HepG2 (cell line): ENCODE data around the gene SHBG. TPM values are rescaled to one million over a fixed set of nuclear protein-coding genes. Genes with fewer than 3 reads are reported as not detected.

ENCODE experiments used
- ATAC-seq: fragments of 200-7000 bp; cut with Tn5 transposase; 3 replicates; pipeline ENCODE4 v1.9.1; 2020; ENCODE audit warnings: mild to moderate bottlenecking, moderate library complexity
- BruUV-seq: library from RNA; stranded (reverse); fragments of 400-500 nt; replicated peaks from 2 replicates; lab custom pipeline; 2021; lab: Mats Ljungman, UMichigan
- CTCF ChIA-PET: fragments of 300-600 bp; formaldehyde crosslinking; extraction: SDS; loops from one replicate; lab custom pipeline; 2021; ENCODE audit warnings: low total read pairs, inconsistent platforms, low intra/inter-chr PET ratio; lab: Yijun Ruan, JAX
- POLR2A ChIA-PET: fragments of 350-600 bp; sonication (Branson Sonifier 250); formaldehyde crosslinking; loops from one replicate; lab custom pipeline; 2020; ENCODE audit warnings: antibody characterized with exemption, inconsistent platforms; lab: Yijun Ruan, JAX
- DNase-seq: peaks from one replicate; pipeline ENCODE4 v3.0.0-alpha.2; 2015; ENCODE audit warnings: low spot score
- FAIRE-seq: peaks from 3 replicates; lab custom pipeline; 2011; peaks lifted over from hg19 to GRCh38; lab: Jason Lieb, UNC
- H2AFZ ChIP-seq: one replicate; pipeline ENCODE4 v1.6.1; 2011; ENCODE audit warnings: low read length, inconsistent platforms
- H3K27ac ChIP-seq: fragments of 300-600 bp; 3 replicates; pipeline ENCODE4 v1.8.0; 2011; ENCODE audit warnings: mixed run types, mild to moderate bottlenecking, mixed read lengths, low read length, inconsistent platforms; ENCODE audit not compliant: insufficient read depth; ENCODE audit errors: extremely low read length
- H3K27me3 ChIP-seq, 2 experiments: fragments of 200-600 bp in 1 of 2; 2 replicates in 1 of 2; 3 replicates in 1 of 2; pipeline versions ENCODE4 v1.6.0 to v1.8.0; 2011; ENCODE audit warnings: low read length in 2 of 2, mild to moderate bottlenecking in 2 of 2, moderate library complexity in 2 of 2, inconsistent platforms in 1 of 2; ENCODE audit not compliant: insufficient read depth in 2 of 2, control insufficient read depth in 1 of 2
- H3K36me3 ChIP-seq, 2 experiments: fragments of 200-600 bp in 1 of 2; replicated peaks in 1 of 2; 2 replicates in 1 of 2; 3 replicates in 1 of 2; pipeline versions ENCODE4 v1.5.1 to v1.8.0; 2011; ENCODE audit warnings: low read length in 2 of 2, inconsistent platforms in 1 of 2; ENCODE audit not compliant: insufficient read depth in 2 of 2, control insufficient read depth in 1 of 2
- H3K4me1 ChIP-seq: 2 replicates; pipeline ENCODE4 v1.5.1; 2012; ENCODE audit warnings: low read length, inconsistent platforms; ENCODE audit not compliant: insufficient read depth
- H3K4me2 ChIP-seq: 2 replicates; pipeline ENCODE4 v1.6.0; 2011; ENCODE audit warnings: low read depth, low read length, inconsistent platforms
- H3K4me3 ChIP-seq, 3 experiments: fragments of 200-600 bp in 1 of 3; sonication (generic), shearing (Covaris generic) in 1 of 3; replicated peaks in 1 of 3; 2 replicates each; pipeline ENCODE4 v1.5.1; 2011 to 2016; ENCODE audit warnings: low read length in 3 of 3, inconsistent platforms in 2 of 3, low read depth in 2 of 3, mild to moderate bottlenecking in 2 of 3, control low read depth in 1 of 3, mixed read lengths in 1 of 3; ENCODE audit not compliant: insufficient read depth in 1 of 3
- H3K79me2 ChIP-seq: one replicate; pipeline ENCODE4 v1.6.1; 2011; ENCODE audit warnings: low read length, inconsistent platforms; ENCODE audit not compliant: insufficient read depth
- H3K9ac ChIP-seq: 2 replicates; pipeline ENCODE4 v1.6.0; 2011; ENCODE audit warnings: mild to moderate bottlenecking, low read depth, low read length, inconsistent platforms; ENCODE audit not compliant: insufficient read depth
- H3K9me3 ChIP-seq: 2 replicates; pipeline ENCODE4 v1.5.1; 2012; ENCODE audit warnings: mild to moderate bottlenecking, low read length
- H4K20me1 ChIP-seq: 2 replicates; pipeline ENCODE4 v1.6.0; 2011; ENCODE audit warnings: inconsistent platforms, mild to moderate bottlenecking, low read length, moderate library complexity; ENCODE audit not compliant: insufficient read depth
- CENPX ChIP-seq: sonication (generic); formaldehyde crosslinking; IDR thresholded peaks from 2 replicates; pipeline ENCODE4 v1.9.0; 2021; ENCODE audit warnings: mild to moderate bottlenecking, missing genetic modification reagents, moderate library complexity
- E2F2 ChIP-seq: sonication (generic); formaldehyde crosslinking; IDR thresholded peaks from 2 replicates; pipeline ENCODE4 v1.4.0; 2020; ENCODE audit warnings: missing genetic modification reagents, borderline replicate concordance
- ETS1 ChIP-seq: sonication (generic); formaldehyde crosslinking; IDR thresholded peaks from 2 replicates; pipeline ENCODE4 v1.4.0; 2020; ENCODE audit warnings: missing genetic modification reagents
- HIVEP1 ChIP-seq: sonication (generic); formaldehyde crosslinking; IDR thresholded peaks from 2 replicates; pipeline ENCODE4 v1.4.0; 2020; ENCODE audit warnings: mild to moderate bottlenecking, missing genetic modification reagents
- HNRNPH1 ChIP-seq: fragments of 200-400 bp; formaldehyde crosslinking; optimal IDR thresholded peaks from 2 replicates; pipeline ENCODE3; 2017; ENCODE audit warnings: mild to moderate bottlenecking, low read depth, low read length
- LCORL ChIP-seq, 2 experiments: fragments of 450-650 bp in 1 of 2; sonication (generic) in 1 of 2; formaldehyde crosslinking in 1 of 2; IDR thresholded peaks; 2 replicates each; pipeline versions ENCODE4 v1.5.0 to v1.6.1; 2017 to 2020; ENCODE audit warnings: antibody characterized with exemption in 1 of 2, missing genetic modification reagents in 1 of 2
- MED1 ChIP-seq: sonication (generic); formaldehyde crosslinking; IDR thresholded peaks from 2 replicates; pipeline ENCODE4 v1.4.0; 2020; ENCODE audit warnings: missing genetic modification reagents
- NR2F6 ChIP-seq, 2 experiments: IDR thresholded peaks; 2 replicates each; pipeline ENCODE4 v1.6.1; 2016; ENCODE audit warnings: antibody characterized with exemption in 1 of 2, mild to moderate bottlenecking in 1 of 2
- SAP130 ChIP-seq: IDR thresholded peaks from 2 replicates; pipeline ENCODE4 v1.6.1; 2016; ENCODE audit warnings: low read depth
- SOX6 ChIP-seq, 2 experiments: fragments of 450-650 bp in 1 of 2; sonication (generic) in 1 of 2; formaldehyde crosslinking in 1 of 2; IDR thresholded peaks; 2 replicates each; pipeline versions ENCODE4 v1.4.0 to v1.6.1; 2017 to 2020; ENCODE audit warnings: antibody characterized with exemption in 1 of 2, mild to moderate bottlenecking in 1 of 2, missing genetic modification reagents in 1 of 2
- SRY ChIP-seq: sonication (generic); formaldehyde crosslinking; IDR thresholded peaks from 2 replicates; pipeline ENCODE4 v1.8.0; 2022; ENCODE audit warnings: mild to moderate bottlenecking, missing genetic modification reagents
- SSRP1 ChIP-seq: IDR thresholded peaks from 2 replicates; pipeline ENCODE4 v1.6.1; 2016; ENCODE audit warnings: control low read depth
- THAP9 ChIP-seq: sonication (generic); formaldehyde crosslinking; IDR thresholded peaks from 2 replicates; pipeline ENCODE4; 2020; ENCODE audit warnings: missing genetic modification reagents, mild to moderate bottlenecking, borderline replicate concordance
- ZNF121 ChIP-seq: sonication (generic); formaldehyde crosslinking; IDR thresholded peaks from 2 replicates; pipeline ENCODE4 v1.5.0; 2020; ENCODE audit warnings: mild to moderate bottlenecking, missing genetic modification reagents
- ZNF605 ChIP-seq: sonication (generic); formaldehyde crosslinking; IDR thresholded peaks from 2 replicates; pipeline ENCODE4 v1.8.0; 2022; ENCODE audit warnings: mild to moderate bottlenecking, missing genetic modification reagents
- WGBS: methylation state at CpG from one replicate; pipeline ENCODE4 v1.1.6; 2017; ENCODE audit warnings: low lambda C conversion rate; 5-methylcytosine and 5-hydroxymethylcytosine counted together
- in situ Hi-C: cut with HindIII; loops from 2 replicates; pipeline ENCODE4 v1.10.0; 2017; ENCODE audit warnings: low pct_unique_long_range_greater_than_20kb; ENCODE audit not compliant: extremely low pct_ligation_motif_present
- intact Hi-C: fragments of 100-400 bp; cut with micrococcal nuclease; formaldehyde crosslinking; loops from one replicate; pipeline ENCODE4 v1.10.0; 2022; ENCODE audit not compliant: unreplicated experiment
- polyA plus RNA-seq, 8 experiments: library from polyadenylated mRNA; depleted of rRNA in 3 of 8; stranded (reverse) in 7 of 8; unstranded in 1 of 8; fragments of >200 nt; fragmentation: Illumina TruSeq in 4 of 8; extraction: Trizol in 4 of 8; gene quantifications; 2 replicates each; pipeline versions ENCODE4 v1.2.1 to v1.2.3, GENCODE V29; 2011 to 2016; ENCODE audit warnings: low read depth in 4 of 8, missing spikeins in 1 of 8, mixed read lengths in 1 of 8; ENCODE audit not compliant: insufficient read depth in 1 of 8
- total RNA-seq, 5 experiments: library from RNA; depleted of rRNA; stranded (reverse); fragments of >200 nt; fragmentation: Illumina TruSeq; extraction: Trizol; gene quantifications; 2 replicates each; pipeline ENCODE4 v1.2.3, GENCODE V29; 2016; ENCODE audit warnings: low read depth in 1 of 5

SHBG gene
- total and polyA plus RNA-seq, 2 of the 13 experiments (the other 11 are each of a cell fraction or from before 2014, with no cell fraction given), result 4.0 to 6.1 TPM

GRCh38 chr17:7631398-7632380 is 1.8 kb downstream of the SHBG start:
- no peaks in the 10 kb centered on the region for H3K36me3 ChIP-seq
- H3K9me3 ChIP-seq, result no peaks in the 10 kb centered on the region
- H2AFZ ChIP-seq, result peak overlapping the region; percentile 81
- in situ Hi-C loops (loop anchor here (5.0 kb wide), 2 partner anchors 56 to 86 kb away; partner anchors contain the start of genes DNAH2, TP53 and WRAP53), intact Hi-C loops (loop anchor here (5.0 kb wide), 2 partner anchors 41 to 56 kb away; partner anchors contain the start of genes TP53 and WRAP53)
- H3K9ac ChIP-seq, result peak overlapping the region; percentile 60; the same call in 1 of the 2 replicates
- DNase-seq, result peak; percentile 63
- peaks cover 56% of the 10 kb centered on the region for H3K4me1 ChIP-seq
- peak overlapping the region; percentile 38 to 64 (median 39) for H3K4me3 ChIP-seq
- peak overlapping the region; percentile 46 for H3K27ac ChIP-seq
- ChIA-PET POLR2A (interaction anchor here (0.8 to 4.4 kb wide), 7 partner anchors 16 to 58 kb away, joined by 3 to 56 read pairs (median 9); partner anchors contain the start of genes ATP1B2, CD68, FXR2 and MPDU1), CTCF (interaction anchor here (1.6 kb wide), 1 partner anchor 42 kb away, joined by 5 read pairs; no protein-coding TSS in a partner anchor)
- peaks cover 8% of the 10 kb centered on the region for H3K79me2 ChIP-seq
- peak; percentile 19 for ATAC-seq
- H3K27me3 ChIP-seq, result no peaks in the 10 kb centered on the region; a peak in 1 of 5 replicates
- no peaks in the 10 kb centered on the region for H4K20me1 ChIP-seq
- WGBS, result 0% methylated on average over 11 of the region's 11 CpGs
- peak; percentile 40 for FAIRE-seq
- H3K4me2 ChIP-seq, result peak overlapping the region; percentile 86
- BruUV-seq, result no TSS peak
- no peak for TF ChIP-seq SSRP1
- TF ChIP-seq NR2F6 (IDR thresholded peaks at IDR 0.05), result no peak
- peak; percentile 20; the same call in 1 of the 2 replicates for TF ChIP-seq NR2F6 (CRISPR knock-in tag; IDR thresholded peaks at IDR 0.05)
- TF ChIP-seq ZNF121 (CRISPR knock-in tag), result peak; percentile 35
- TF ChIP-seq SAP130 (CRISPR knock-in tag), result peak; percentile 31; the same call in 1 of the 2 replicates
- TF ChIP-seq E2F2 (CRISPR knock-in tag), result no peak
- TF ChIP-seq ETS1 (CRISPR knock-in tag), result no peak
- TF ChIP-seq MED1 (CRISPR knock-in tag), result 0 out of 2 replicates have a peak, but pooled peaks have one; percentile 12
- no peak for TF ChIP-seq CENPX (CRISPR knock-in tag)
- TF ChIP-seq SOX6 (IDR thresholded peaks at IDR 0.05), result no peak
- TF ChIP-seq SOX6 (CRISPR knock-in tag; IDR thresholded peaks at IDR 0.05), result peak; percentile 56
- TF ChIP-seq SRY, result 0 out of 2 replicates have a peak, but pooled peaks have one; percentile 45
- 0 out of 2 replicates have a peak, but pooled peaks have one; percentile 35 for TF ChIP-seq ZNF605 (CRISPR knock-in tag)
- no peak for TF ChIP-seq LCORL (IDR thresholded peaks at IDR 0.05)
- TF ChIP-seq LCORL (CRISPR knock-in tag; IDR thresholded peaks at IDR 0.05), result peak; percentile 14; the same call in 1 of the 2 replicates
- no peak for TF ChIP-seq THAP9
- peak; percentile 57 for TF ChIP-seq HIVEP1 (CRISPR knock-in tag)
- TF ChIP-seq HNRNPH1, result no peak
